LNCaP clone FGC (cell line): ENCODE data around the gene CD84.
"Not testable (repeated sequence)": the region's sequence is repeated elsewhere in the genome, so short reads cannot be mapped to it uniquely, and the experiment has no call there.

Source experiments
- DNase-seq: peaks from one replicate; pipeline ENCODE4 v3.0.0-alpha.2; 2011; ENCODE audit warnings: low read depth
- H3K4me3 ChIP-seq: 2 replicates; pipeline ENCODE4 v1.5.1; 2011; ENCODE audit warnings: mild to moderate bottlenecking, low read depth, low read length, control low read depth
- TF ChIP-seq, protein P1 (sequence below): IDR thresholded peaks from 2 replicates; pipeline ENCODE4 v1.5.1; 2012; ENCODE audit warnings: mild to moderate bottlenecking; ENCODE audit not compliant: control insufficient read depth, insufficient read depth; ENCODE audit errors: extremely low read depth

CD84 gene

GRCh38 chr1:160520999-160521398 lies 58.3 kb downstream of the CD84 start:
- H3K4me3 ChIP-seq: no peak overlapping the region
- TF ChIP-seq, protein P1, sequence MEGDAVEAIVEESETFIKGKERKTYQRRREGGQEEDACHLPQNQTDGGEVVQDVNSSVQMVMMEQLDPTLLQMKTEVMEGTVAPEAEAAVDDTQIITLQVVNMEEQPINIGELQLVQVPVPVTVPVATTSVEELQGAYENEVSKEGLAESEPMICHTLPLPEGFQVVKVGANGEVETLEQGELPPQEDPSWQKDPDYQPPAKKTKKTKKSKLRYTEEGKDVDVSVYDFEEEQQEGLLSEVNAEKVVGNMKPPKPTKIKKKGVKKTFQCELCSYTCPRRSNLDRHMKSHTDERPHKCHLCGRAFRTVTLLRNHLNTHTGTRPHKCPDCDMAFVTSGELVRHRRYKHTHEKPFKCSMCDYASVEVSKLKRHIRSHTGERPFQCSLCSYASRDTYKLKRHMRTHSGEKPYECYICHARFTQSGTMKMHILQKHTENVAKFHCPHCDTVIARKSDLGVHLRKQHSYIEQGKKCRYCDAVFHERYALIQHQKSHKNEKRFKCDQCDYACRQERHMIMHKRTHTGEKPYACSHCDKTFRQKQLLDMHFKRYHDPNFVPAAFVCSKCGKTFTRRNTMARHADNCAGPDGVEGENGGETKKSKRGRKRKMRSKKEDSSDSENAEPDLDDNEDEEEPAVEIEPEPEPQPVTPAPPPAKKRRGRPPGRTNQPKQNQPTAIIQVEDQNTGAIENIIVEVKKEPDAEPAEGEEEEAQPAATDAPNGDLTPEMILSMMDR: no peak
- no peak for DNase-seq

DNA sequence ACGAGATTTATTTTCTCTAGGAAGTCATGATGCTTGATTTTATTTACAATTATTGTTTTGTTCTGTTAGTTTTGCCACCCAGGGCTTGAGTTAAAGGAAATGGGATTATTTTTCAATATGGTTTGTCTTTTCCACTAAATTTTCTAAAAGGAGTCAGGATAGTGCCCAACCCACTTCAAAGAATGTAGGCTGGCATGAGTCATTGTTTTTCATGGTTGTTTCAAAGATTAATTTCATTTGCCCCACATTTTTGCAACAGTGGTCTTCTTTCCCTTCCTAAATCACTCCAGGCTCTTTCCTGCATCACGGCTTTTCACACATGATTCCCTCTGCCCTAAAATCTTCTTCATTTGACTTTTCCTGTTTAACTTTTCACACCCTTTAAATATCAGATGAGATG lies 58.7 kb downstream of the CD84 start:
- no peak overlapping the region for H3K4me3 ChIP-seq
- no peak for DNase-seq
- TF ChIP-seq, protein P1: no peak

DNA sequence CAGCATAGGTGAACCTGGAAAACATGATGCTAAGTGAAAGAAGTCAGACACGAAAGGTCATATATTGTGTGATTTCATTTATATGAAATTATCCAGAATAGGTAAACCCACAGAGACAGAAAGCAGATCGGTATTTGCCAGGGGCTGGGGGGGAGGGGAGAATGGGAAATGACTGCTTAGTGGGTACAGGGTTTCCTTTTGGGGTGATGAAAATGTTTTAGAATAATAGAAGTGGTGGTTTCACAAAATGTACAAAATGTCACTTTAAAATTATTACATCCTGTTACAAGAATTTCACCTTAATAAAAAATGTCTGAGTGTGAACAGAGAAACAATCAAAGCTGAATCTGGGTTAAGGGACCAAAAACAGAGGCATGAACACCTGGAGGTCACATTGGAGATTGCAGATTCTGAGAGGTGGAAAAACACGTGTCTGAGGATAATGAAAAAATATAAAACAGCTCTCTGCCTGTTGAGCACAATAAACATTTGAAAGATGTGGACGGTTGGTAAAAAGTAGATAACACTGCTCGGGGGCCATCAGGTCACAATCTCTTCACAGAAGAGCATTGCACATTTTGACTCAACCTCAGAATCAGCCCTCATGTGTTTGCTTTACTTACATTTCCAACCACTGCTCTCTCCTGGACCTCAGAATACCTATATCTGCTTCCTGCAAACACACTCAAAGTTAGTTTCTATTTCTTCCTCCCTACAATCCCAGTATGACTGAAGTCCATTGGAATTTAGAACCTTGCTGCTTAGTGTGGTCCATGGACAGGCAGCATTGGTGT lies 59.5 kb downstream of the CD84 start:
- TF ChIP-seq, protein P1: no peak
- DNase-seq: no peak
- H3K4me3 ChIP-seq: no peak overlapping the region

DNA sequence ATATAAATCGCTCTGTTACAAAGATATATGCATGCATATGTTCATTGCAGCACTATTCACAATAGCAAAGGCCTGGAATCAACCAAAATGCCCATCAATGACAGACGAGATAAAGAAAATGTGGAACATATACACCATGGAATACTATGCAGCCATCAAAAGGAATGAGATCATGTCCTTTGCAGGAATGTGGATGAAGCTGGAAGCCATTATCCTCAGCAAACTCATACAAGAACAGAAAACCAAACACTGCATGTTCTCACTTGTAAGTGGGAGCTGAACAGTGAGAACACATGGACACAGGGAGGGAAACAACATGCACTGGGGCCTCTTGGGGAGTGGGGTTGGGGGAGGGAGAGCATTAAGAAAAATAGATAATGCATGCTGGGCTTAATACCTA lies 61.8 kb downstream of the CD84 start:
- not testable (repeated sequence) for DNase-seq, H3K4me3 ChIP-seq

GRCh38 chr1:160515908-160516307 lies 63.4 kb downstream of the CD84 start:
- not testable (repeated sequence) for H3K4me3 ChIP-seq

DNA sequence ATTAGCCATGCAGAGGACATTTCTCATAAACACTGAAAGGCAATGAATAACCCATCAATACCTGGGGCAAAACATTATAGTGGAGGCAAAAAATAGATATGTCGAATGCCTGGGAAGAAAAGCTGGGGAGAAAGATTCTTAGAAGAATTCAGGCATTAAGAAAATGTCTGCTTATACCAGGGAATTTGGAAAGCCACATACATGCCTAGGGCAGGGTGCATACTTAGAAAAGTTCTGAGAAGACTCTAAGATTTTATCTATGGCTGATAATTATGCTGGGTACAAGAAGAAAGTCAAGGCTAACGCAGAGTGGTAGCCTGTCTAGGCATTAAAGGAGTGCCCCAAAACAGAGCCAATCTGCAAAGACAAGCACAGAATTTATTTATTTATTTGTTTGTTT lies 74.6 kb downstream of the CD84 start:
- H3K4me3 ChIP-seq: no peak overlapping the region
- TF ChIP-seq, protein P1: no peak
- no peak for DNase-seq

More at GRCh38 chr1:160515908-160516307, 63.4 kb downstream of the CD84 start:
- DNase-seq: not testable (repeated sequence)

- H3K4me3 ChIP-seq: no peak overlapping the region
- no peak for DNase-seq
- TF ChIP-seq, protein P1: no peak
Observed at GRCh38 chr1:160503087-160503486, 76.2 kb downstream of the CD84 start.

DNA sequence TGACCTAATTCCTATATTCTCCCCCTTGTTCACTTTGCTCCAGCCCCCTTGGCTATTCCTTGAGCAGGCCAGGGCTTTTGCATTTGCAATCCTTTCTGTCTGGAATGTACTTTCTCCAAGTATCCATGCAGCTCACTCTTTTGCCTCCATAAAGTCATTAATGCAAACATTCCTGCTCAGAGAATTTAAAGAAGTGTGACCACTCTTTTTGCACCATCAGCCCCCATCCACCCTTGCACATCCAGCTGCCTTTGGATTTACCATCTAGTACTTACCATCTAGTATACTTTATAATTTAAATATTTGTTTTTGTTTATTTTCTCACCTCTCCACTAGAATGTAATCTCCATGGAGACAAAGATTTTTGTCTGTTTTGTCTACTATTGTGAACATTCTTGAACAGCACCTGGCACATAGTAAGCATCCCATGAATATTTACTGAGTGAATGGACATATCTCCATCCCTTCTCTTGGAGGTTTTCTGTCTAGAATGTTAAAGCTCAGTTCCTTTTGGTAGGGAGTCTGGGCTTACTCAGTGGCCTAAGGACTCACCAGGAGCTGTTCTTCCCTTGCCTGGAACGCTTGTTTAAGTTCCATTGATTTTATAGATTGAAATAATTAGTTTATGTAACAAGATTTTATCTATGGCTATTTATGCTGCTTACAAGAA lies 78.8 kb downstream of the CD84 start:
- TF ChIP-seq, protein P1: no peak
- no peak overlapping the region for H3K4me3 ChIP-seq
- DNase-seq: no peak
